GM12873 (cell line): ENCODE measurements around the gene BMP8B.

Experiments used
- CTCF ChIP-seq: IDR thresholded peaks from 2 replicates; pipeline ENCODE4 v1.5.1; 2012; ENCODE audit warnings: low read depth, mild to moderate bottlenecking, moderate library complexity, low read length, control low read depth; ENCODE audit not compliant: insufficient read depth; ENCODE audit errors: missing control alignments

The BMP8B gene

GRCh38 chr1:39758556-39759435, 29.9 kb downstream of the BMP8B start:
- no peak for TF ChIP-seq CTCF

- no peak for TF ChIP-seq CTCF
Measured at GRCh38 chr1:39757501-39757900, 31.2 kb downstream of the BMP8B start.

GRCh38 chr1:39755965-39756659, 32.6 kb downstream of the BMP8B start:
- TF ChIP-seq CTCF: no peak

GRCh38 chr1:39754906-39755504, 33.7 kb downstream of the BMP8B start:
- no peak for TF ChIP-seq CTCF

GRCh38 chr1:39754026-39754570, 34.6 kb downstream of the BMP8B start:
- TF ChIP-seq CTCF: no peak

- no peak for TF ChIP-seq CTCF
Measured at GRCh38 chr1:39753132-39754025, 35.3 kb downstream of the BMP8B start.
